Upper lobe of right lung (tissue), 1 donor: ENCODE data around the gene PLXDC1. TPM values are rescaled to one million over a fixed set of nuclear protein-coding genes. Genes with fewer than 3 reads are reported as not detected.

ENCODE experiments used
- ATAC-seq: fragments of 200-7000 bp; cut with Tn5 transposase; one replicate; pipeline ENCODE4 v1.9.1; 2020; ENCODE audit warnings: mild to moderate bottlenecking, moderate library complexity
- DNase-seq: peaks from one replicate; pipeline ENCODE4 v3.0.0-alpha.2; 2020
- H3K27ac ChIP-seq: fragments of 200-600 bp; one replicate; pipeline ENCODE4 v1.8.0; 2022
- H3K27me3 ChIP-seq: fragments of 200-600 bp; one replicate; pipeline ENCODE4 v1.8.0; 2022; ENCODE audit warnings: mild to moderate bottlenecking
- H3K36me3 ChIP-seq: fragments of 200-600 bp; one replicate; pipeline ENCODE4 v1.8.0; 2022
- H3K4me1 ChIP-seq: fragments of 200-600 bp; one replicate; pipeline ENCODE4 v1.8.0; 2022
- H3K4me3 ChIP-seq: fragments of 200-600 bp; one replicate; pipeline ENCODE4 v1.8.0; 2022; ENCODE audit warnings: mild to moderate bottlenecking
- H3K9me3 ChIP-seq: fragments of 200-600 bp; one replicate; pipeline ENCODE4 v1.8.0; 2022
- intact Hi-C: fragments of 100-400 bp; cut with DNase I; formaldehyde crosslinking; loops from one replicate; pipeline ENCODE4 v1.11.0; 2022
- long read RNA-seq: library from polyadenylated mRNA; unstranded; transcript quantifications from one replicate; pipeline ENCODE4 v2.0.0, GENCODE V29; 2021
- total RNA-seq: library from RNA; stranded (reverse); fragmentation: NEBNext Ultra II Directional; extraction: Animal tissue kit (Norgen Biotek cat#: 25700); gene quantifications from one replicate; pipeline ENCODE4 v1.2.1, GENCODE V29; 2021
- TF ChIP-seq, protein P1 (sequence below): fragments of 200-600 bp; IDR thresholded peaks from one replicate; pipeline ENCODE4 v1.8.0; 2022; ENCODE audit warnings: antibody characterized with exemption
- donor health status: DM: no; HTN: yes; CAD: no; lungs with severe emphysema.

PLXDC1 gene
- total RNA-seq = 14.4 TPM
- long read RNA-seq, full-length matches to known transcripts = 5 of 20 reads
- long read RNA-seq, partial matches to known transcripts = 0 of 20 reads
- long read RNA-seq, other reads (novel, unspliced or antisense) = 15 of 20 reads

DNA sequence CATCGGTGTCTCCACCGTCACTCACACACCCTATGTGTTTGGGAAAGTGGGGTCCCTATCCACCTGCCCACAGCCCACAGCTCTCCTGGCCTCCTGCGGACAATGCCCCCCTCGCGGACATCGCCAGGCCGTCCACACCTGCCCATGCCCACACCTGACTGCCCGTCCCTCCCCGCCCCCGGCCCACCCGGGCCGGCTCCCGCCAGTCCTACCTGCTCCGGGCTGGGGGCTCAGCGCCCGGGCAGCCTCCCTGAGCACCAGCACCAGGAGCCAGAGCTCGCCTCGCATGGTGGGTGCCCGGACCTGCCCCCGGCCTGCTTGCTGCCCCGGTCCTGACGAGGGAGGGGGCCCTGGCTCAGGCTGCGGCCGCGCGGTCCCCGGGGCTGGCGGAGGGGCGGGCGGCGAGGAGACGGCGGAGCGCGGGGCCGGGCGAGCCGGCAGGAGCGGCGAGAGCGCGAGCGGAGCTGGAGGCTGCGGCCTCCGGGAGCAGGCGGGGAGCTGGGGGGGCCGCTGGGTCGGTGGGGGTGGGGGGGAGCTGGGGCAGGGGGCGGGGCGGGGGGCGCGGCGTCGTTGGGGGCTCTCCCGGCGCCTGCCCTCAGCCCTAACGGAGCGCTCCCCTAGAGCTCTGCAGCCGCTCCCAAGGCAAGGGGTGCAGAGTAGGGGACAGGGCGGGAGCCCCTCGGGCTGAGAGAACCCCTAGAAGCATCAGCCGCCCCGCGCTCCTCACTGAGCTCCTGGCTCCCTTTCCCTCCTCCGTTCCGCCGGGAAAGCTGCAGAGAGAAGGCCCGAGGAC lies at the start of gene PLXDC1:
PLXDC1 (minus strand) TSS at position 488 of the 793 bp plus-strand sequence; CDS start at position 288, 200 bp downstream.
- peak within 1 kb of the TSS; percentile 70 for H3K27ac ChIP-seq
- peak; percentile 70 for DNase-seq

DNA sequence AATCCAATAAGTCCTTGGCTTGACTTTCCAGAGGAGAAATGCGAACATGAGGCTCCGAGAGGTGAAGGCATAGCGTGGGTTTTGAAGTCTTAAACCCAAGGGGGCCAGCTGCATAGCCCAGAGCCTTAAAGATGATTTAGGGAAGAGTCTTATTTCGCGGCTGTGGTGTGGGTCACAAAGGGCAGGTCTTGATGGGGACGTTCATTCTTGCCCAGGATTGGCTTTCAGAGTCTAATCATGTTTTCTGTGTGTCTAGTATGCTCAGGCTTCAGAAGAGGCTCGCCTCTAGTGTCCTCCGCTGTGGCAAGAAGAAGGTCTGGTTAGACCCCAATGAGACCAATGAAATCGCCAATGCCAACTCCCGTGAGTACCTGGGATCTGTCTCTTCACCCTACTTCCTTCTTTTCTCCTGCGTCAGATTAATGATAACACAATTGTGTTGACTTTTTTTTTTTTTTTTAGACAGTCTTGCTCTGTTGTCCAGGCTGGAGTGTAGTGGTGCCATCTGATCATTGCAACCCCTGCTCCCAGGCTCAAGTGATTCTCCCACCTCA lies 49.6 kb upstream of the PLXDC1 start:
- Histone ChIP-seq H3K4me1 (peaks cover 28% of the 10 kb centered on the region), H3K9me3 (no peaks in the 10 kb centered on the region), H3K27ac (peak overlapping the region; percentile 99), H3K27me3 (no peaks in the 10 kb centered on the region), H3K4me3 (peak overlapping the region; percentile 88), H3K36me3 (peaks cover 44% of the 10 kb centered on the region)
- ATAC-seq = no peak
- DNase-seq = no peak
- intact Hi-C loops = no loop called here
- TF ChIP-seq, protein P1, sequence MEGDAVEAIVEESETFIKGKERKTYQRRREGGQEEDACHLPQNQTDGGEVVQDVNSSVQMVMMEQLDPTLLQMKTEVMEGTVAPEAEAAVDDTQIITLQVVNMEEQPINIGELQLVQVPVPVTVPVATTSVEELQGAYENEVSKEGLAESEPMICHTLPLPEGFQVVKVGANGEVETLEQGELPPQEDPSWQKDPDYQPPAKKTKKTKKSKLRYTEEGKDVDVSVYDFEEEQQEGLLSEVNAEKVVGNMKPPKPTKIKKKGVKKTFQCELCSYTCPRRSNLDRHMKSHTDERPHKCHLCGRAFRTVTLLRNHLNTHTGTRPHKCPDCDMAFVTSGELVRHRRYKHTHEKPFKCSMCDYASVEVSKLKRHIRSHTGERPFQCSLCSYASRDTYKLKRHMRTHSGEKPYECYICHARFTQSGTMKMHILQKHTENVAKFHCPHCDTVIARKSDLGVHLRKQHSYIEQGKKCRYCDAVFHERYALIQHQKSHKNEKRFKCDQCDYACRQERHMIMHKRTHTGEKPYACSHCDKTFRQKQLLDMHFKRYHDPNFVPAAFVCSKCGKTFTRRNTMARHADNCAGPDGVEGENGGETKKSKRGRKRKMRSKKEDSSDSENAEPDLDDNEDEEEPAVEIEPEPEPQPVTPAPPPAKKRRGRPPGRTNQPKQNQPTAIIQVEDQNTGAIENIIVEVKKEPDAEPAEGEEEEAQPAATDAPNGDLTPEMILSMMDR = no peak

More for the DNA sequence above, at the start of gene PLXDC1:
- H3K4me3 ChIP-seq = peak within 1 kb of the TSS; percentile 67
- H3K4me1 ChIP-seq = peaks cover 13% of the 10 kb centered on the region
- no peaks in the 10 kb centered on the region for H3K9me3 ChIP-seq
- ATAC-seq = no peak
- TF ChIP-seq, protein P1 = no peak
- no peaks in the 10 kb centered on the region for H3K36me3 ChIP-seq
- intact Hi-C loops = loop anchor here (5.0 kb wide), 1 partner anchor 169 kb away; no protein-coding TSS in a partner anchor
- peaks cover 3% of the 10 kb centered on the region for H3K27me3 ChIP-seq

DNA sequence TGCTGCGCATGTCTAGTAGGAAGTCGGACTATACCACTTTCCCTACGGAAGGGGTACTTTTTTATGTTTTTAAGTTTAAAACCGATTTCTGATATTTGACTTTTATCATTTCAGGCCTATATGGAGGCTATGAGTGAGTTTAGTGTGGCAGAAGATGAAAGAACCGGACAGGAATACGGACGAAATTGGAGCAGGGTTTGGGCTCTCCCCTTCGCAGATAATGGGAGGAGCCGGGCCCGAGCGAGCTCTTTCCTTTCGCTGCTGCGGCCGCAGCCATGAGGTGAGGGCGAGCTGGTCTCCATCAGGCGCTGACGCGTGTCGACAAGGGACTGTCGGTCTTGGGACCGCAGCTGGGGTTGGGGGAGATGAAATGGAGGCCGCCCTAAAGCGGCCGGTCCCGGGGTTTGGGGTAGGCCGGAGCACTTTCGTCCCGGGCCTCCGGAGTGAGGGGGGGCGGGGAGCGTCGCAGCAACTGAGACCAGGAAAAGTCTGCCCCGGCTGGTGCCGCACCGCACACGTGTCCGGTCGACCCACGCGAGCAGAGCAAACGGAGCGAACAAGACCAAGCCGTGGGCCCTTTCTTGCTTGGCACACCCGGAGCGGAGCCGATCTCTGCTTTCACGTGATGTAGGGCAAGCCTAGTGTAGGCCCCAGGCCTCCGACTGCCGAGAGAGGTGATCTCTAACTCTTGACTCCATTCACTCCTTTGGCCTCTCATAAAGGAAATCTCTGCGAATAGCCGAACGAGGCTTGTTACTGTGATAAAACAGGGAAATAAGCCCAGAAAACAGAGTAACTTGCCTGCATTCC lies 48.8 kb upstream of the PLXDC1 start, which contains the start of gene RPL19:
RPL19 (plus strand) TSS at position 214 of the 810 bp plus-strand sequence; CDS start at position 276, 62 bp downstream.
- intact Hi-C loops = no loop called here
- H3K4me1 ChIP-seq = peaks cover 35% of the 10 kb centered on the region
- peak within 1 kb of the TSS; percentile 99 for H3K27ac ChIP-seq
- peak within 1 kb of the TSS; percentile 88 for H3K4me3 ChIP-seq
- peak; percentile 91 for DNase-seq
- TF ChIP-seq, protein P1 = no peak
- H3K36me3 ChIP-seq = peaks cover 43% of the 10 kb centered on the region
- H3K27me3 ChIP-seq = no peaks in the 10 kb centered on the region
- H3K9me3 ChIP-seq = no peaks in the 10 kb centered on the region
- ATAC-seq = peak; percentile 66

DNA sequence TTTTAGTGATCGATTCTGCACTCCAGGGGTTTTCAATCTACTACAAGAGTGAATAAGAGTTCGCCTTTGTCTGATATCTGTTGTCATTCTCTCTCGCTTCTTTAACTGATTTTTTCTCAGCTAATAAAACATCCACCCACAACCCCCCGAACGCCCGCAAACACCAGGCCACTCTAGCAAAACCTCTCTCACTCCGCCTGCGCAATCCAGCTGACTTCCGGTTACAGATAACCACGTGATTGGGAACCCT lies 48.3 kb upstream of the PLXDC1 start:
- peak overlapping the region; percentile 99 for H3K27ac ChIP-seq
- no peaks in the 10 kb centered on the region for H3K27me3 ChIP-seq
- H3K4me3 ChIP-seq = peak overlapping the region; percentile 88
- intact Hi-C loops = no loop called here
- no peaks in the 10 kb centered on the region for H3K9me3 ChIP-seq
- TF ChIP-seq, protein P1 = no peak
- ATAC-seq (peak; percentile 72), DNase-seq (peak; percentile 92)
- peaks cover 38% of the 10 kb centered on the region for H3K36me3 ChIP-seq
- H3K4me1 ChIP-seq = peaks cover 40% of the 10 kb centered on the region

DNA sequence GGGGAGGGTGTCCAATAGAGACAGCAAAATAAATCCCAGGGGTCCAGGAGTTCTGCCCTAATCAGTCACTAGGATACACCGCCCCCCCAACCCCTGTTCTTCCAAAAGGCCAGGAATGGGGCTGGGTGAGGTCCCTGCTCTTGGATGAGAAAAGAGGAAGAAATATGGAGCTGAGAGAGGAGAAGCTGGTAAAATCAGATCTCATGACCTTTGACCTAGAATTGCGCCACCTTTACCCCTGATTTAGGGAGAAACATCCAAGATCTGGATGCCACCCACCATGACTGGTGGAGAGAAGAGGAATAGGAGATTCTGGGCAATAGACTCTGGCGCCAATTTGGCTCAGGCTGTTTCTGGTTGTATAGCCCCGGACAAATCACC lies 46.7 kb upstream of the PLXDC1 start:
- H3K27ac ChIP-seq = peak overlapping the region; percentile 99
- intact Hi-C loops = no loop called here
- H3K9me3 ChIP-seq = no peaks in the 10 kb centered on the region
- TF ChIP-seq, protein P1 = no peak
- H3K4me1 ChIP-seq = peaks cover 48% of the 10 kb centered on the region
- H3K27me3 ChIP-seq = no peaks in the 10 kb centered on the region
- DNase-seq (no peak), ATAC-seq (no peak)
- peak overlapping the region; percentile 85 for H3K4me3 ChIP-seq
- peaks cover 30% of the 10 kb centered on the region for H3K36me3 ChIP-seq
